ENCODE data around the gene C3orf62. TPM values are rescaled to one million over a fixed set of nuclear protein-coding genes. Genes with fewer than 3 reads are reported as not detected.
A peak's percentile ranks its signal among the peaks of the same experiment; 100 is the strongest.

Gene C3orf62
- polyA plus RNA-seq, 1 of the 3 experiments (the other 2 are of a cell fraction) = 4.2 TPM

DNA sequence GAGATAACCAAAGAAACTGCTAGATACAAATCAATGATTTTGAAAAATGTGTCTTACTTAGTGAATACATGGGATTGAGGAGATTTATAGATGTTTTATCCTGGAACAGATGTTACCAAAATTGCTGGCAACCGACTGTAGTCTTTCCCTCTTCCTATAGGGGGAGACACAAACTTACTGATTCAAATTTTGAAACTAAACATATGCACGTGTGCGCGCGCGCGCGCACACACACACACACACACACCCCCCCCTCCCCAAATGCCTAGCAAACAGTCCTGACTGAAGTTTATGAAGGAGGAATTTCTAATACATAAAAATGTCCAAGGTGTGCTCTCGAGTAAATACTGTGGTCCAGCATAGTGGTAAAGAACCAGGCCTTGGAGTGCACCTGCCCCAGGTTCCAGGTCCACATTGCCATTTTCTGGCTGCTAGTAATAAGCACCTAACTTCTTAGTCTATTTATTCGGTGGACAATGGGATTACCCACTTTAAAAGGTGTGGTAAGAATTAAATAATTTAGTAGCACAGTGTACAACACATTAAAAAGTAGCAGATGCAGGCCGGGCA, 18.5 kb upstream of the C3orf62 start:
- Histone ChIP-seq H3K27me3 (ENCODE audit: insufficient read depth) (no peaks in the 10 kb centered on the region), H2AFZ (ENCODE audit: low read depth) (no peak overlapping the region), H3K36me3 (replicated peaks in 1 of 2; ENCODE audit: control insufficient read depth in 1 of 2, insufficient read depth in 2 of 2, low read length in 1 of 2) (peaks cover 51 to 67% of the 10 kb centered on the region in 2 experiments), H3K9me3 (no peaks in the 10 kb centered on the region), H3K4me1 (ENCODE audit: control insufficient read depth in 1 of 2, insufficient read depth in 2 of 2, low read depth in 1 of 2, low read length in 1 of 2) (no peaks in the 10 kb centered on the region), H3K9ac (no peak overlapping the region), H4K20me1 (ENCODE audit: insufficient read depth) (no peaks in the 10 kb centered on the region), H3K27ac (ENCODE audit: low read depth in 2 of 2, low read length in 1 of 2) (no peak overlapping the region), H3K9me2 (no peaks in the 10 kb centered on the region), H3F3A (replicated peaks; ENCODE audit: insufficient read depth) (peaks cover 10% of the 10 kb centered on the region), H3K4me2 (no peak overlapping the region), H3K79me2 (ENCODE audit: insufficient read depth) (peaks cover 5% of the 10 kb centered on the region; the same call in 1 of the 2 replicates), H3K4me3 (ENCODE audit: low read depth in 2 of 2, low read length in 1 of 2) (no peak overlapping the region)
- POLR2A ChIA-PET = no interaction called here
- TF ChIP-seq FOXM1 (IDR thresholded peaks at IDR 0.05; ENCODE audit: low read depth) (0 out of 2 replicates have a peak, but pooled peaks have one; percentile 57), RAD21 (IDR thresholded peaks at IDR 0.05; ENCODE audit: low read length) (peak; percentile 70), TEAD4 (IDR thresholded peaks at IDR 0.05; ENCODE audit: borderline replicate concordance, insufficient read depth) (no peak), NRF1 (IDR thresholded peaks at IDR 0.05; ENCODE audit: low read depth, low read length) (no peak), ELF1 (IDR thresholded peaks at IDR 0.05) (no peak), SMC3 (IDR thresholded peaks at IDR 0.05; ENCODE audit: low read depth, low read length) (peak; percentile 48), MXI1 (IDR thresholded peaks at IDR 0.05; ENCODE audit: low read depth, low read length) (peak; percentile 62; the same call in 1 of the 2 replicates), REST (IDR thresholded peaks at IDR 0.05; ENCODE audit: low read depth, low read length) (no peak)
- TF ChIP-seq, protein P1, sequence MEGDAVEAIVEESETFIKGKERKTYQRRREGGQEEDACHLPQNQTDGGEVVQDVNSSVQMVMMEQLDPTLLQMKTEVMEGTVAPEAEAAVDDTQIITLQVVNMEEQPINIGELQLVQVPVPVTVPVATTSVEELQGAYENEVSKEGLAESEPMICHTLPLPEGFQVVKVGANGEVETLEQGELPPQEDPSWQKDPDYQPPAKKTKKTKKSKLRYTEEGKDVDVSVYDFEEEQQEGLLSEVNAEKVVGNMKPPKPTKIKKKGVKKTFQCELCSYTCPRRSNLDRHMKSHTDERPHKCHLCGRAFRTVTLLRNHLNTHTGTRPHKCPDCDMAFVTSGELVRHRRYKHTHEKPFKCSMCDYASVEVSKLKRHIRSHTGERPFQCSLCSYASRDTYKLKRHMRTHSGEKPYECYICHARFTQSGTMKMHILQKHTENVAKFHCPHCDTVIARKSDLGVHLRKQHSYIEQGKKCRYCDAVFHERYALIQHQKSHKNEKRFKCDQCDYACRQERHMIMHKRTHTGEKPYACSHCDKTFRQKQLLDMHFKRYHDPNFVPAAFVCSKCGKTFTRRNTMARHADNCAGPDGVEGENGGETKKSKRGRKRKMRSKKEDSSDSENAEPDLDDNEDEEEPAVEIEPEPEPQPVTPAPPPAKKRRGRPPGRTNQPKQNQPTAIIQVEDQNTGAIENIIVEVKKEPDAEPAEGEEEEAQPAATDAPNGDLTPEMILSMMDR (IDR thresholded peaks at IDR 0.05) = peak; percentile 79
- peak; percentile 67 for DNase-seq
- CTCF ChIA-PET = interaction anchor here (1.2 to 1.3 kb wide), 2 partner anchors 149 to 154 kb away, joined by 3 to 7 read pairs; no protein-coding TSS in a partner anchor
- WGBS (ENCODE audit: low lambda C conversion rate) = 82% methylated on average over 11 of the region's 11 CpGs

GRCh38 chr3:49294343-49294742, 17.3 kb upstream of the C3orf62 start:
- Histone ChIP-seq H3K4me2 (no peak overlapping the region), H3K36me3 (replicated peaks in 1 of 2; ENCODE audit: control insufficient read depth in 1 of 2, insufficient read depth in 2 of 2, low read length in 1 of 2) (peaks cover 49 to 66% of the 10 kb centered on the region in 2 experiments), H3K9ac (no peak overlapping the region), H3K4me3 (ENCODE audit: low read depth in 2 of 2, low read length in 1 of 2) (no peak overlapping the region), H3K9me2 (no peaks in the 10 kb centered on the region), H4K20me1 (ENCODE audit: insufficient read depth) (no peaks in the 10 kb centered on the region), H3K27me3 (ENCODE audit: insufficient read depth) (no peaks in the 10 kb centered on the region), H3K79me2 (ENCODE audit: insufficient read depth) (peaks cover 5% of the 10 kb centered on the region; the same call in 1 of the 2 replicates), H3K4me1 (ENCODE audit: control insufficient read depth in 1 of 2, insufficient read depth in 2 of 2, low read depth in 1 of 2, low read length in 1 of 2) (no peaks in the 10 kb centered on the region), H3K27ac (ENCODE audit: low read depth in 2 of 2, low read length in 1 of 2) (no peak overlapping the region), H3F3A (replicated peaks; ENCODE audit: insufficient read depth) (peaks cover 10% of the 10 kb centered on the region), H3K9me3 (no peaks in the 10 kb centered on the region), H2AFZ (ENCODE audit: low read depth) (no peak overlapping the region)
- CTCF ChIA-PET = interaction anchor here (0.6 to 3.1 kb wide), 5 partner anchors 16 to 155 kb away, joined by 3 to 12 read pairs (median 3); partner anchors contain the start of gene KLHDC8B
- DNase-seq = no peak
- 100% methylated on average over 8 of the region's 8 CpGs for WGBS (ENCODE audit: low lambda C conversion rate)
- POLR2A ChIA-PET = no interaction called here
- TF ChIP-seq IRF3 (IDR thresholded peaks at IDR 0.05; ENCODE audit: low read depth, low read length) (no peak), TAF1 (IDR thresholded peaks at IDR 0.05; ENCODE audit: borderline replicate concordance, low read depth, low read length) (no peak), NRF1 (IDR thresholded peaks at IDR 0.05; ENCODE audit: low read depth, low read length) (no peak), USF2 (IDR thresholded peaks at IDR 0.05; ENCODE audit: borderline replicate concordance, low read depth, low read length) (no peak), RFX5 (IDR thresholded peaks at IDR 0.05; ENCODE audit: low read length) (no peak), CHD2 (IDR thresholded peaks at IDR 0.05; ENCODE audit: low read length, partially characterized antibody) (no peak)
- TF ChIP-seq, protein P1 (IDR thresholded peaks at IDR 0.05) = no peak
- TF ChIP-seq, protein P2, sequence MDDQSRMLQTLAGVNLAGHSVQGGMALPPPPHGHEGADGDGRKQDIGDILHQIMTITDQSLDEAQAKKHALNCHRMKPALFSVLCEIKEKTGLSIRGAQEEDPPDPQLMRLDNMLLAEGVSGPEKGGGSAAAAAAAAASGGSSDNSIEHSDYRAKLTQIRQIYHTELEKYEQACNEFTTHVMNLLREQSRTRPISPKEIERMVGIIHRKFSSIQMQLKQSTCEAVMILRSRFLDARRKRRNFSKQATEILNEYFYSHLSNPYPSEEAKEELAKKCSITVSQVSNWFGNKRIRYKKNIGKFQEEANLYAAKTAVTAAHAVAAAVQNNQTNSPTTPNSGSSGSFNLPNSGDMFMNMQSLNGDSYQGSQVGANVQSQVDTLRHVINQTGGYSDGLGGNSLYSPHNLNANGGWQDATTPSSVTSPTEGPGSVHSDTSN (IDR thresholded peaks at IDR 0.05) = no peak

All from SK-N-SH (cell line).